Body of pancreas (tissue), 4 donors: ENCODE data around the gene GSS.

Experiments used
- CTCF ChIP-seq, 7 experiments: fragments of 450-650 bp in 4 of 7; fragments of 200-600 bp in 3 of 7; sonication (generic) in 3 of 7; IDR thresholded peaks; one replicate each; pipeline ENCODE4 v1.5.1; 2016 to 2019; ENCODE audit warnings: antibody characterized with exemption in 7 of 7
- POLR2A ChIP-seq, 3 donors: fragments of 450-650 bp; IDR thresholded peaks; one replicate each; pipeline ENCODE4 v1.6.1; 2016; ENCODE audit warnings: antibody characterized with exemption in 3 of 3, mild to moderate bottlenecking in 2 of 3

- TF ChIP-seq POLR2A (IDR thresholded peaks at IDR 0.05) (no peak), CTCF (IDR thresholded peaks at IDR 0.05) (no peak)
Measured at GRCh38 chr20:34979366-34980153, 24.0 kb upstream of the GSS start.
